ENCODE measurements around the gene GET4. TPM values are rescaled to one million over a fixed set of nuclear protein-coding genes. Genes with fewer than 3 reads are reported as not detected.
A peak's percentile ranks its signal among the peaks of the same experiment; 100 is the strongest.

Gene GET4
- polyA plus RNA-seq, 1 donor (not counting 4 experiments of a cell fraction or from before 2014, with no cell fraction given) = 21.1 TPM

DNA sequence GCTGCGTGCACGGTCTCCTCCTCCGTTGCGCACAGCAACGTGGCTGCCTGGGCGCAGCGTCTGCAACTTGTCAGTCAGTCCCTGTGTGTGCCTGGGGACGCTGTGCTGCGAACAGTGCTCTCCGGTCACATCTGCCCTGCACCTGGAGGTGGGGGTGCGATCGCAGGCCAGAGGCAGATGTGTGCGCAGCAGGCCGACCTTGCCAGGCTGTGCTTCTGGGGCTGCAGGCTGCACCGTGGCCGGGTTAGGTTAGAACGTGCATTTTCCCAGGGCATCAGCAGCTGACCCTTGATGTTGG is 8.2 kb upstream of the GET4 start:
- Histone ChIP-seq H3K27ac (ENCODE audit: control insufficient read depth, insufficient read depth, low read length) (peak overlapping the region; percentile 71), H3K36me3 (ENCODE audit: control insufficient read depth in 2 of 2, extremely low read depth in 1 of 2, insufficient read depth in 2 of 2, low read length in 2 of 2) (peaks cover 21 to 23% of the 10 kb centered on the region in 2 experiments), H3K4me2 (ENCODE audit: control insufficient read depth, extremely low read depth, insufficient read depth, low read depth, low read length) (no peak overlapping the region), H3K4me3 (ENCODE audit: control insufficient read depth in 2 of 3, extremely low read depth in 1 of 3, insufficient read depth in 2 of 3, low read depth in 1 of 3, low read length in 3 of 3) (no peak overlapping the region), H3K79me2 (ENCODE audit: control insufficient read depth, insufficient read depth, low read length) (peaks cover 9% of the 10 kb centered on the region), H3K9ac (ENCODE audit: control insufficient read depth, extremely low read depth, insufficient read depth, low read length) (no peak overlapping the region), H3K9me1 (ENCODE audit: control insufficient read depth, extremely low read depth, insufficient read depth, low read length) (no peaks in the 10 kb centered on the region), H3K27me3 (ENCODE audit: control insufficient read depth, extremely low read depth, insufficient read depth, low read length) (no peaks in the 10 kb centered on the region), H3K4me1 (ENCODE audit: control insufficient read depth, extremely low read depth, insufficient read depth, low read length) (peaks cover 14% of the 10 kb centered on the region), H4K20me1 (ENCODE audit: control insufficient read depth, extremely low read depth, insufficient read depth, low read length) (no peaks in the 10 kb centered on the region), H2AFZ (ENCODE audit: control insufficient read depth, low read length) (no peak overlapping the region), H3K9me3 (ENCODE audit: control insufficient read depth, low read depth, low read length) (no peaks in the 10 kb centered on the region)
- FAIRE-seq (no peak), DNase-seq (ENCODE audit: low read depth, low spot score) (no peak)
- dilution Hi-C loops (cut with MboI; ENCODE audit: extremely low pct_ligation_motif_present, low sequenced_read_pairs) = no loop called here
- TF ChIP-seq, protein P1, sequence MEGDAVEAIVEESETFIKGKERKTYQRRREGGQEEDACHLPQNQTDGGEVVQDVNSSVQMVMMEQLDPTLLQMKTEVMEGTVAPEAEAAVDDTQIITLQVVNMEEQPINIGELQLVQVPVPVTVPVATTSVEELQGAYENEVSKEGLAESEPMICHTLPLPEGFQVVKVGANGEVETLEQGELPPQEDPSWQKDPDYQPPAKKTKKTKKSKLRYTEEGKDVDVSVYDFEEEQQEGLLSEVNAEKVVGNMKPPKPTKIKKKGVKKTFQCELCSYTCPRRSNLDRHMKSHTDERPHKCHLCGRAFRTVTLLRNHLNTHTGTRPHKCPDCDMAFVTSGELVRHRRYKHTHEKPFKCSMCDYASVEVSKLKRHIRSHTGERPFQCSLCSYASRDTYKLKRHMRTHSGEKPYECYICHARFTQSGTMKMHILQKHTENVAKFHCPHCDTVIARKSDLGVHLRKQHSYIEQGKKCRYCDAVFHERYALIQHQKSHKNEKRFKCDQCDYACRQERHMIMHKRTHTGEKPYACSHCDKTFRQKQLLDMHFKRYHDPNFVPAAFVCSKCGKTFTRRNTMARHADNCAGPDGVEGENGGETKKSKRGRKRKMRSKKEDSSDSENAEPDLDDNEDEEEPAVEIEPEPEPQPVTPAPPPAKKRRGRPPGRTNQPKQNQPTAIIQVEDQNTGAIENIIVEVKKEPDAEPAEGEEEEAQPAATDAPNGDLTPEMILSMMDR (optimal IDR thresholded peaks at IDR 0.05 in 1 of 3, IDR thresholded peaks at IDR 0.05 in 1 of 3, conservative IDR thresholded peaks at IDR 0.05 in 1 of 3; ENCODE audit: extremely low read depth in 1 of 3, insufficient read depth in 2 of 3, low read length in 3 of 3) = no peak
- no peak for TF ChIP-seq EZH2 (IDR thresholded peaks at IDR 0.05; ENCODE audit: low read length)

DNA sequence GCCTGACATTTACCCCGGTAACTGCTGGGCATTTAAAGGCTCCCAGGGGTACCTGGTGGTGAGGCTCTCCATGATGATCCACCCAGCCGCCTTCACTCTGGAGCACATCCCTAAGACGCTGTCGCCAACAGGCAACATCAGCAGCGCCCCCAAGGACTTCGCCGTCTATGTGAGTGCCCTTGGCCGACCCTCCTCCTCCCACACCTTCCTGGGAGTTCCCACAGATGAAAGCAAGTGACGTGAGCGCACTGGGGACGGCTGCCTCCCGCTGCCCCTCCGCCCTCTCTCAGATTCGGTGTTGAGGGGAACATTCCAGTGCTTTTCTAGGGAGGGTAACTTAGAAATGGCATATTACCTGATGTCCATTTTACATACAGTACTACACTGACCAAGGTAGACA is 7.0 kb upstream of the GET4 start:
- dilution Hi-C loops (cut with MboI; ENCODE audit: extremely low pct_ligation_motif_present, low sequenced_read_pairs) = no loop called here

More for the DNA sequence above, 7.0 kb upstream of the GET4 start:
- TF ChIP-seq, protein P1 (optimal IDR thresholded peaks at IDR 0.05 in 1 of 3, IDR thresholded peaks at IDR 0.05 in 1 of 3, conservative IDR thresholded peaks at IDR 0.05 in 1 of 3; ENCODE audit: extremely low read depth in 1 of 3, insufficient read depth in 2 of 3, low read length in 3 of 3) = no peak
- no peak for TF ChIP-seq EZH2 (IDR thresholded peaks at IDR 0.05; ENCODE audit: low read length)
- Histone ChIP-seq H3K9me1 (ENCODE audit: control insufficient read depth, extremely low read depth, insufficient read depth, low read length) (no peaks in the 10 kb centered on the region), H3K9me3 (ENCODE audit: control insufficient read depth, low read depth, low read length) (no peaks in the 10 kb centered on the region), H3K27ac (ENCODE audit: control insufficient read depth, insufficient read depth, low read length) (no peak overlapping the region), H3K4me1 (ENCODE audit: control insufficient read depth, extremely low read depth, insufficient read depth, low read length) (peaks cover 19% of the 10 kb centered on the region), H2AFZ (ENCODE audit: control insufficient read depth, low read length) (no peak overlapping the region), H4K20me1 (ENCODE audit: control insufficient read depth, extremely low read depth, insufficient read depth, low read length) (no peaks in the 10 kb centered on the region), H3K4me3 (ENCODE audit: control insufficient read depth in 2 of 3, extremely low read depth in 1 of 3, insufficient read depth in 2 of 3, low read depth in 1 of 3, low read length in 3 of 3) (no peak overlapping the region), H3K27me3 (ENCODE audit: control insufficient read depth, extremely low read depth, insufficient read depth, low read length) (no peaks in the 10 kb centered on the region), H3K79me2 (ENCODE audit: control insufficient read depth, insufficient read depth, low read length) (peaks cover 9% of the 10 kb centered on the region), H3K9ac (ENCODE audit: control insufficient read depth, extremely low read depth, insufficient read depth, low read length) (no peak overlapping the region), H3K4me2 (ENCODE audit: control insufficient read depth, extremely low read depth, insufficient read depth, low read depth, low read length) (no peak overlapping the region), H3K36me3 (ENCODE audit: control insufficient read depth in 2 of 2, extremely low read depth in 1 of 2, insufficient read depth in 2 of 2, low read length in 2 of 2) (peaks cover 21 to 27% of the 10 kb centered on the region in 2 experiments)
- FAIRE-seq (no peak), DNase-seq (ENCODE audit: low read depth, low spot score) (no peak)
